Measurements from ENCODE around the gene USP47.

USP47 gene

DNA sequence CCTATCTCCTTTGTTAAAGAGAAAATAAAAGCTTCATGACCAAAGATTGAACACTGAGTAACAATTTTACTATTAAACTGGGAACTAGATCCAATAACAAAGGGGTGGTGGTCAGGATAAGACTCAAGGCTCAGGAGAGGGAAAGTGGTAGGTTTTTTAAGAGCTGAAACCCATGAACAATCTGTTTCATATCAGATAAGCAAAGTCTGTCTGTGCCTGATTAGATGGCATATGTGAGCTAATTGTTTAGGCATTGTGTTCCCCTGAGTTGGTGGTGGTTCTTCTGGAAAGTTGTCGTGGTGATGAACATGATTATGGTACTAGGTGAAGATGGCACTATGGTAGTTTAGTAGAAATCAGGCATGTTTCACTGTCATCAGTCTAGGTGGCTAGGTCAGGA, 24.4 kb downstream of the USP47 start:
- DNase-seq = no peak

DNA sequence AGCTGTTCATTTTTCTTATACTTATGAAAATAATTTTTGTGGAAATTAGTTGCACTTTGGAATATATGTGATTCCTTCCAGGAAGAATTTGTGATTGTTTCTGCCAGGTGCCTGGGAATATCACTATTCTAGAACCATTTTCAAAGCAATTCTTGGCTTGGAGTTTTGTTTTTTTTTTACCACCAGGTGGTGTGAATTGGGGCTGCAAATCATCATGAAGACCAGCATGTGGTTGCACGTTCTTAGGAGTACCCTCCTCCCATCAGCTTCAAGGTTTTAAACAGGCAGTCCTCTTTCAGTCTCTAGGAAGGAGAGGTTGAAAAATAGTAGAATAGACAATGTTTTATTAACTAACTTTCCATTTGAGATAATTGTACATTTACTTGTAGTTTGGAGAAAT, 25.9 kb downstream of the USP47 start:
- DNase-seq = no peak

DNA sequence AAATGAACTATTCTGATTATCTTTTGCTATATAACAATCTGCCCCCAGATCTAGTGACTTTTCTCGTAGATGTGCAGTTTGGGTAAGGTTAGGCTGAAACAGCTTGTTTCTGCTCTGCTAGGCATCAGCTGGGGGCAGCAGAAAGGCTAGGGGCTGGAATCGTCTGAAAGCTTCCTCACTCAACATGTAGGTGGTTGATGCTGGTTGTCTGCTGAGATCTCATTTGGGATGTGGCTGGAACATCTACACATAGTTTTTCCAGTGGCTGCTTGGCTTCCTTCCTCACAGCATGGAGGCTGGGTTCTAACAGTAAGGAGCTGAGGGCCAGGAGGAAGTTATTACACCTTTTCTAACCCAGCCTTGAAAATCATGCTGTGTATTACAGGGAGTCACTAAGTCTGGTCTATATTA, 30.2 kb downstream of the USP47 start:
- no peak for DNase-seq

DNA sequence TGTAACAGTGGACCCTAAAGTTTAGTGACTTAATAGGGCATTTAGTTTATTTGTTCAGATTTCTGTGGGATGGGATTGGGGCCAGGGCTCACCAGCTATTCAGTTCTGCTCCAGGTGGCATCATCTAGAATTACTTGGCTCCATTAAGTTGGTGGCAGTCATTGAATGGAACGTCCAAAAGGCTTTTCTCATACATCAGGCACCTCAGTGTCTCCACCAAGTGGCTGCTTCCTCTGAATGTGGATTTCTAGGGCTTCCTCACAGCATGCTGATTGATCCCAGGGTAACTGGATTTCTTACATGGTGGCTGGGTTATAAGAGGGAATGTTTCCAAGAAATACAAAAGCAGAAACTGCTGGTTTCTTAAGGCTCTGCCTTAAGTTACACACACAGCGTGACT, 34.7 kb downstream of the USP47 start:
- DNase-seq = no peak

DNA sequence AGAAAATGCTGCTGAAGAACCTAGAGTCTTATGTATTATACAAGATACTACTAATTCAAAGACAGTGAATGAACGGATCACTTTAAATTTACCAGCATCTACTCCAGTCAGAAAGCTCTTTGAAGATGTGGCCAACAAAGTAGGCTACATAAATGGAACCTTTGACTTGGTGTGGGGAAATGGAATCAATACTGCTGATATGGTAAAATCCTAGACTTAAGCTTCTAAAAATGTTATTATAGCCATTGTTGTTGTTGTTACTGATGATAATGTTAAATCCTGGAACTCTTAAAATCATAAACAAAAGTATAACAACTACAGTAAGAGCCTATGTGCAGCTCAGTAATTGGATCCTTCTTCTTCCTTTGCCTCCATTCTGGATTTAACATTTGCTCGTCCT, 38.4 kb downstream of the USP47 start:
- DNase-seq = no peak

- DNase-seq = no peak
These were observed 40.8 kb downstream of the USP47 start for GRCh38 chr11:11882539-11882938.

GRCh38 chr11:11884351-11884750, 42.6 kb downstream of the USP47 start:
- no peak for DNase-seq

DNA sequence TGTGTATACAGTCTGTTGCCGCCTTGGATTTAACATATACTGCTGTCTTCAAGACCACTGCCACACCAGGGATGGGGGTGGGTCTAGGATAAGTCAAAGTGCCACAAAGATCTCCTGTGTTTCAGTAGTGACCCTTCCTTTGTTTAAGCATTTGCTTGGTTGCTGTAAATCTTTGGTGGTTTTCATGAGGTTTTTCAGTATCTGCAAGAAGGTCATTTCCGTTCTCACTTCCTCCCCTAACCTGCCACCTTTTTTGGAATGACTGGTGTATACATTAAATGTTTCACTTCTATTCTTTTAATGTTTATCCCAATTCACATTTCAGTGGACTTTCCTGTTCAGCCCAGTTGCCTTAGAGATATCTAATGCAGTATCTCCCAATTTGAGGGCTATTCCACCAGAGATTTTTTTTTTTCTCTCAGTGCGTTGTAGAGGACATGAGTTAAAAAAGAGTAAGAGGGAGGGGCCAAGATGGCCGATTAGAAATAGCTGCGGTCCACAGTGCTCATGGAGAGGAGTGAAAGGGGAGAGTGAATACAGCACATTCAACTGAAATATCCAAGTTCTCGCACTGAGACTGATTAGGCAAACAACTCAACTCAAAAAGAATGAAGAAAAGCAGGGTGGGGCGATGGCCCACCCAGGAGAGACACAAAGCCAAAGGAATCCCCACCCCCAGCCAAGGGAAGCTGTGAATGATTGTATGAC, 43.2 kb downstream of the USP47 start:
- no peak for DNase-seq

DNA sequence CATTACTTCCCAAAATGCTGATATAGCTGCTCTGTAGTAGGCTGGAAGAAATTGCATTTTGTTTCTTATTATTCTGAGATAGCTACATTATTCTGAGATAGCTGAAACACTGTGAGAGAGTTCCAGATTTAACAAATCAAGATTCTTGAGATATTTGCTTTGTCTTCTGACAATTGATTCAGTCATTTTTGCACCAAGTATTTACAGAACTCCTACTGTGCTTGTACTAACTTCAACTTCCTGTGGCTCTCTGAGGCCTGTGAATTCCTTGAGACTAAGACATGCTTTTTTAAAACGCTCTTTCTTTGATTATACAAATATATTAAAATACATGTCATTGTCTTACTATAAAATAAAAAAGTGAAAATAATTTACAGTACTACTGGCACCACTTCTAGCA, 52.7 kb downstream of the USP47 start:
- DNase-seq = no peak

DNA sequence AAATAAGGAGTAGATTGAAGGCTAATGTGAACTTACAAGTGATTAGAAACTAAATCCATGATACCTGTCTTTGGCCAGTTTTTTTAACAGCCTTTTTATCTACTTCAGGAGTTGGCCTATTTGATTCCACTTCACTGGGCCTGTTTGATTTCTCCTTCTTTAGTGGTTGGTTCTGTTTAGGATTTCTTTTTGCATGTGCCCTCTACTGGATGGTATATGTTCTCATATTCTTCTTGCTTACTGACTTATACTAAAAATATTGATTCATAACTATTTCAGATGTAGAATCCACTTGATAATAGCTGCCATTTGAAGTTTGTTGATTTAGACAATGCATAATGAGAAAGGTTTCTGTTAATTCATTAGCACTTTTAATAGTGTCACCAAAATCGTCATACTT, 53.9 kb downstream of the USP47 start:
- no peak for DNase-seq

- DNase-seq = no peak
These were observed 56.9 kb downstream of the USP47 start for GRCh38 chr11:11898648-11899047.

DNA sequence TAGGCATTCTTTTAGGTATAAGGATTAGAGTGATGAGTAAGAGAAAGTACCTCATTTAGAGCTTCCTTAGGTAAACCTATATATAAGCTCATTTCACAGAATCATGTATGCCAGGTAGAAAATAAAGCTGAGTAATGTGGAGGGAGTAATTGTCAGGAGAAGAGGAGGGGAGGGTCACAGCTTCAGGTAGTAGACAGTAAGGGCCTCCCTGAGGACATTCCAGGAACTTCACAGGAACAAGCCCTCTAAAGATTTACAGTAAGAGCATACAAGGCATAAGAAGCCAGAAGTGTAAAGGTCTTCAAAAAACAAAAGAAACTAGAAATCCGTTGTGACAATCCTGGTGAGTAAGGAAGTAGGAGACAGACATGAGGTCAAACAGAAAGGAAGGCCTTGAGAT, 57.6 kb downstream of the USP47 start:
- DNase-seq = no peak

GRCh38 chr11:11901929-11902328, 60.2 kb downstream of the USP47 start:
- no peak for DNase-seq

GRCh38 chr11:11909727-11910126, 68.0 kb downstream of the USP47 start:
- DNase-seq = no peak

DNA sequence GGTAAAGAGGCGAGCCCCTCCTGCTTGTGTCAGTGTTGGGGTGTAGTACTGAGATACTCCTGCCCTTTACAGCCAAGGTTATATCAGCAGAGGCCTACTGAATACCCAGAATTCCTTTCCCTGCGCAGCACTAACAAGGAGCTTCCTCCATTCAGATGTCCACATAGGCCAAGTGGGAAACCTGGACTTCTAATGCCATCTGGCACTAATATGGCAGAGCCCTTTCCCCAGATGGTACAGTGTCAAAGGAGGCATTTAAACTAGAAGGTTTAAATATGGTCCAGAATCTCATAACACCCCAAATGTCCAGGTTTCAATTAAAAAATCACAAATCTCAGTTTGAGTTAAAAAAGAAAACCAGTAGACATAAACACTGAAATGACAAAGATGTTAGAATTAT, 68.8 kb downstream of the USP47 start:
- no peak for DNase-seq

- DNase-seq = no peak
These were observed 71.6 kb downstream of the USP47 start for GRCh38 chr11:11913395-11913794.

DNA sequence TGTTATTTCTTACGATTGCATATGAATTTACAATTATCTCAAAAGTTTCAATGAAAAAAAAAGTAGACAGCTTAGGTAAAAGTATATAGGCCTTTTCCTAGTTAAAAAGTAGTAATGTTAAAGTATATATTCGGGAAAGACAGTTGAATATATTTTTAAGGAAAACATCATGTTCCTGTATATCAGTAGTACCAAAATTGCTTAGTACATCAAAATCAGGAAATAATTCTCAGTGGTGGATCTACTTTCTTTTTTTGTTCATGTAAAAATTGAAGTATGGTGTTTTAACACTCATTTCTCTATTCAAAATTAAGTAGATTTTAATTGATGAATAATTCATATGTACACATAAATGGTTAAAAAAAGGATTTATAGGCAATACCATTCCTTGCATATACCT, 73.9 kb downstream of the USP47 start:
- no peak for DNase-seq

- no peak for DNase-seq
These were observed 75.2 kb downstream of the USP47 start for GRCh38 chr11:11916981-11917399.

DNA sequence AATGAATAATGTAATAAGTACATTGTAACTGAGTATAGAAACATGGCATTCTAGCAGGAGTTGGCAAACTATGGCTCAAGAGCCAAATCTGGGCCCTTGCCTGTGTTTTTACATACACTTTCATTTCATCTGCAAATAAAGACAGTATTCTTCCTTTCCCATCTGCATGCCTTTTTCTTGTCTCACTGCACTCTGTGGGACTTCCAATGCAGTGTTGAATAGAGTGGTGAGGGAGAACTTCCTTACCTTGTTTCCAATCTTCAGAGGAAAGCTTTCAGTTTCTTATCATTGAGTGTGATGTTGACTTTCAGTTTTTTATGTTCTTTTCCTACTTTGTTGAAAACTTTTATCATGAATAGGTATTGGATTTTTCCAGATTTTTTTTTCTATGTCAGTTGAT, 82.1 kb downstream of the USP47 start:
- DNase-seq = no peak

DNA sequence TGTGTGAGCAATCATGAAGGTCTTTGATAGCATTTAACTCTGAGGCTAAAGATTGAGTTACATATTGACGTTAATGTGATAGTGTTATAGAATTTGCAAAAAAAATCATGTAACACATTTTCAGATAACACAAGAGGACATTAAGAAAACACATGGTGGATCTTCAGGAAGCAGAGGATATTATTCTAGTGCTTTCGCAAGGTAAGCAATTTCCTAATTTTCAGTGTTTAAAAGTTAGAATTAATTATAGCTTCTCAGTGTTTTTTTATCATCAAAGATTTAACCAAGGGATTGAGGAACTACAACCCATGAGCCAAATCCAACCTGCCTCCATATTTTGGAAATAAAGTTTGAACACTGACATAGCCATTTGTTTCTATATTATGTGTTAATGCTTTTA, 88.1 kb downstream of the USP47 start:
- no peak for DNase-seq

DNA sequence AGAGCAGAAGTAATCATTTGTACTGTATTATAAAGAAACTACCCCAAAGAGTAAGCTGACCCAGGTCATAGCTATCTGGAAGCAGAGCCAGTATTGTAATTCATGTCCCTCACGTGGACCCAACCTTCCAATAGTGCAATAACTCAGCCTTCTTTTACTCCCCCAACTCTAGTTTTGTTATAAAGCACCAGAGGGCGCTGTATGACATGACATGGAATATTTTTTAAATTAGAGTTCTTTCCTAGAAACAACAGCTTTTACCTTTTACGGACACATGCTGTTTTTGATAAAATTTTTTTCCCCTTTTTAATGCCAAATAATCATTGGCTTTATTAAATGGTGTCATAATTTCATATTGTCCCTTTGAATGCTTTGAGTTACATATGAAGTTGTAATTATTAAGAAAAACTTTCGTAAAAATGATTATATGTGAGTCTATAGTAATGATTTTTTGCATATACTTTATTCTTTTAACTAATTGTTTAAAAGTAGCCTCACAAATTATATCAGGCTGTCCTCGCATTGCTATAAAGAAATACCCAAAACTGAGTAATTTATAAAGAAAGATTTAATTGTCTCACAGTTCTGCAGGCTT, 89.8 kb downstream of the USP47 start:
- DNase-seq = no peak

- no peak for DNase-seq
These were observed 93.8 kb downstream of the USP47 start for GRCh38 chr11:11935536-11935935.

DNA sequence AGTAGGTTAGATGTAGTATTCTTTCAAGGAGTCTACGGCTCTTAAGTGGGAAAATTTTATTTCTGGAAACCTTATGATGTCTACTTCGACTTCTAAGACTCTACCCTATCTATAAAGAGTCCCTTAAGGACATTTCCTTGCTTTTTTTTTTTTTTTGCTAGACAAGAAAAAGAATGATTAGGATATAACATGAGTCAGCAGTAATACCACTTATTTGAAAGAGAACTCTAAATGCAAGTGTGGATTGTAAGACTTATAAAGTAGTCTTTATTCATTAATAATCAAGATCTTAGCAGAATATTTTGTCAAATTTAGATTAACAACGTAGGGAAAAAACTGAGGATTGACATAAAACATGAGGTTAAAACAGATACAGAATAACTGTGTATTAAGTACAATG, 95.7 kb downstream of the USP47 start:
- no peak for DNase-seq

DNA sequence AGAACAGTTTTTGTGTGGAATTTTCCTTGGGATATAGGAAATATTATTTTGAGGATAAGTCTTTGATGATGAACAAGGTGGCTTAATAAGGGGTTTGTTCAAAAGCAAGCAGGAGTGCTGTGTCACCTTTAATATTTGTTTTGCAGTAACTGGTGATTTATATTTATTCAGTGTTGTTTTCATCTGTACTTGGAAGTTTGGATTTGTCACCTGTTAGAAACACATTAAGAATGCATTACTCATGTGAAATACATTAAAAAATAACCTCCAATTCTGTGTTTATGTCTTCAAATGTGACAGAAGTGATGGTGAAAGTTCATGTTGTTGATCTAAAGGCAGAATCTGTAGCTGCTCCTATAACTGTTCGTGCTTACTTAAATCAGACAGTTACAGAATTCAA, 96.2 kb downstream of the USP47 start:
- no peak for DNase-seq

DNA sequence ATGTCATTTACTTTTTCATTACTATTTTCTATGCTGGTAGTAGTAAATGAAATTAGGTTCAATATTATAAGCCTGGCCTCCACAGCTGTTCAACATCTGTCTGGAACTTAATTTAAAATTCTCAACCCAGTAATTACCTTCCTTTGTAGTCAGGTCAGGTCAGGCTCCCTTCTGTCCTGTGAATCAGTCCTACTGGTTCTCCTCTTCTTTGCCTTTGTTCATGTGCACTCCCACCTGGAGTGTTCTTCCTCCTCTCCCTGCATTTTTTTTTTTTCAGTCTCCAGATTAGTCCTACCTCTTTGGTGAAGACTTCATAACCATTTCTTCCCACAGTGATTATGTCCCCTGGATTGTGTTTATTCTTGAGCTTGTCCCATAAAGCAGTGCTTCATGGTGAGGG, 98.8 kb downstream of the USP47 start:
- DNase-seq = no peak

Data from GOT3 (cell line).